ENCODE data around the gene PPM1A.

PPM1A gene

GRCh38 chr14:60344751-60345150 is 95.7 kb downstream of the PPM1A start:
- no peak for DNase-seq
- intact Hi-C loops (cut with DNase I) = no loop called here

GRCh38 chr14:60346706-60347105 is 97.7 kb downstream of the PPM1A start:
- intact Hi-C loops (cut with DNase I) = no loop called here
- DNase-seq = no peak

DNA sequence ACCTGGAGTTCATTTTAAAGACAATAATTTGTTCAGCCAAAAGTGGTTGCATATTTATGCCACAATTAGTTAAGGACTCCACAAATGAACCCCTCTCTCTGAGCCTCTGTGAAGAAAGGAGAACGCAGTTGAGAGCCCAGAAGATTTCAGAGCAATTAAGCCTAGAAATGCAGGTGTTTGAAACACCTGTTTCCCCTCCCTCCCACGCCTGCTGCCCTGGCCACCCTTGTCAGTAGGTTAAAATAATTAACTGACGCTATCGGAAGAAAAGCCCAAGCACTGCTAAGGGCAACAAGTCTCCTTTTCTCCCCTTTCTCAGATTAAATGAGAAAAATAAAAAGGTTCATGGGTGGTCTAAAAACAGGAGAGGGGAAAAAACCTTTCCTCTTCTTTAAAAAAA is 99.2 kb downstream of the PPM1A start:
- intact Hi-C loops (cut with DNase I) = no loop called here

More for the DNA sequence above, 99.2 kb downstream of the PPM1A start:
- no peak for DNase-seq

Measured in head of caudate nucleus (tissue), 42 donors.